GM19328 (cell line): ENCODE results near the gene OVAAL.

Experiments
- ATAC-seq: cut with Tn5 transposase; IDR thresholded peaks from one replicate; pipeline ENCODE4 v1.9.1; 2021; ENCODE audit warnings: mild to moderate bottlenecking, moderate library complexity; ENCODE audit not compliant: unreplicated experiment

Gene OVAAL

GRCh38 chr1:180558664-180559063 lies at the start of gene OVAAL:
Gene OVAAL, plus strand, starts transcription at chr1:180558964.
- ATAC-seq = no peak

GRCh38 chr1:180510882-180511281 lies 47.9 kb upstream of the OVAAL start:
- ATAC-seq = no peak

GRCh38 chr1:180513531-180513930 lies 45.2 kb upstream of the OVAAL start:
- ATAC-seq = no peak

GRCh38 chr1:180515364-180515763 lies 43.4 kb upstream of the OVAAL start:
- ATAC-seq = no peak

GRCh38 chr1:180515857-180516388 lies 42.8 kb upstream of the OVAAL start:
- peak; percentile 81 for ATAC-seq

GRCh38 chr1:180519846-180520245 lies 38.9 kb upstream of the OVAAL start:
- ATAC-seq = no peak

GRCh38 chr1:180521474-180522212 lies 37.1 kb upstream of the OVAAL start:
- no peak for ATAC-seq

GRCh38 chr1:180522213-180522515 lies 36.6 kb upstream of the OVAAL start:
- ATAC-seq = no peak

GRCh38 chr1:180524160-180524914 lies 34.4 kb upstream of the OVAAL start:
- ATAC-seq = no peak

- no peak for ATAC-seq
Observed at GRCh38 chr1:180524915-180525714, 33.6 kb upstream of the OVAAL start.

GRCh38 chr1:180525715-180526039 lies 33.1 kb upstream of the OVAAL start:
- ATAC-seq = no peak

- ATAC-seq = no peak
Observed at GRCh38 chr1:180527101-180527669, 31.6 kb upstream of the OVAAL start.

GRCh38 chr1:180528868-180529470 lies 29.8 kb upstream of the OVAAL start:
- no peak for ATAC-seq

GRCh38 chr1:180530501-180530900 lies 28.3 kb upstream of the OVAAL start:
- no peak for ATAC-seq

- no peak for ATAC-seq
Observed at GRCh38 chr1:180532854-180533253, 25.9 kb upstream of the OVAAL start.

GRCh38 chr1:180533266-180533987 lies 25.3 kb upstream of the OVAAL start:
- ATAC-seq = peak; percentile 57

GRCh38 chr1:180534214-180534613 lies 24.6 kb upstream of the OVAAL start:
- no peak for ATAC-seq

- no peak for ATAC-seq
Observed at GRCh38 chr1:180535418-180535999, 23.3 kb upstream of the OVAAL start.

GRCh38 chr1:180536821-180537372 lies 21.9 kb upstream of the OVAAL start:
- no peak for ATAC-seq

GRCh38 chr1:180539136-180539535 lies 19.6 kb upstream of the OVAAL start:
- ATAC-seq = no peak
